OCI-LY1 (cell line): ENCODE data around the gene POLE2.

Experiments
- H2AFZ ChIP-seq: fragments of 200-600 bp; sonication (generic), shearing (Covaris generic); 2 replicates; pipeline ENCODE4 v1.6.0; 2014; ENCODE audit warnings: antibody characterized with exemption, mild to moderate bottlenecking, low read length
- H3F3A ChIP-seq: fragments of 200-600 bp; sonication (generic), shearing (Covaris generic); 2 replicates; pipeline ENCODE4 v1.6.0; 2014; ENCODE audit warnings: mild to moderate bottlenecking, antibody characterized with exemption, low read length, moderate library complexity; ENCODE audit not compliant: insufficient read depth
- H3K27ac ChIP-seq: fragments of 200-600 bp; sonication (generic); 2 replicates; pipeline ENCODE4 v1.5.1; 2014; ENCODE audit warnings: low read length, mixed run types, mild to moderate bottlenecking, low read depth; ENCODE audit not compliant: poor library complexity, severe bottlenecking
- H3K27me3 ChIP-seq: fragments of 200-600 bp; sonication (generic); 2 replicates; pipeline ENCODE4 v1.6.0; 2014; ENCODE audit warnings: antibody characterized with exemption, mild to moderate bottlenecking, low read length, moderate library complexity; ENCODE audit not compliant: insufficient read depth
- H3K36me3 ChIP-seq: fragments of 200-600 bp; sonication (generic); 2 replicates; pipeline ENCODE4 v1.6.1; 2014; ENCODE audit warnings: mild to moderate bottlenecking, antibody characterized with exemption, low read length, moderate library complexity, mixed read lengths; ENCODE audit not compliant: insufficient read depth
- H3K4me1 ChIP-seq: fragments of 200-600 bp; sonication (generic); 2 replicates; pipeline ENCODE4 v1.5.1; 2014; ENCODE audit warnings: mild to moderate bottlenecking, low read length, moderate library complexity; ENCODE audit not compliant: insufficient read depth, severe bottlenecking
- H3K4me2 ChIP-seq: fragments of 200-600 bp; sonication (generic), shearing (Covaris generic); 2 replicates; pipeline ENCODE4 v1.6.1; 2014; ENCODE audit warnings: low read length
- H3K4me3 ChIP-seq: fragments of 200-600 bp; sonication (generic); 2 replicates; pipeline ENCODE4 v1.5.1; 2014; ENCODE audit warnings: low read length, low read depth, mild to moderate bottlenecking, mixed read lengths; ENCODE audit not compliant: poor library complexity, severe bottlenecking
- H3K79me2 ChIP-seq: fragments of 200-600 bp; shearing (Covaris generic); 2 replicates; pipeline ENCODE4 v1.6.1; 2016; ENCODE audit warnings: mixed run types, low read length, mixed read lengths; ENCODE audit not compliant: insufficient read depth
- H3K9ac ChIP-seq: fragments of 200-600 bp; sonication (generic), shearing (Covaris generic); 2 replicates; pipeline ENCODE4 v1.6.1; 2014; ENCODE audit warnings: mild to moderate bottlenecking, low read length, mixed read lengths
- H3K9me2 ChIP-seq: fragments of 200-600 bp; sonication (generic), shearing (Covaris generic); 2 replicates; pipeline ENCODE4 v1.6.1; 2014; ENCODE audit warnings: low read depth, mild to moderate bottlenecking, low read length, mixed read lengths
- H3K9me3 ChIP-seq: fragments of 200-600 bp; shearing (Covaris generic); 2 replicates; pipeline ENCODE4 v1.6.1; 2014; ENCODE audit warnings: low read length, mixed read lengths
- H4K20me1 ChIP-seq: fragments of 200-600 bp; sonication (generic), shearing (Covaris generic); 2 replicates; pipeline ENCODE4 v1.6.0; 2016; ENCODE audit warnings: mild to moderate bottlenecking, low read length; ENCODE audit not compliant: insufficient read depth
- EZH2 ChIP-seq: fragments of 200-600 bp; sonication (generic), shearing (Covaris generic); IDR thresholded peaks from 2 replicates; pipeline ENCODE4 v1.8.0; 2017; ENCODE audit warnings: borderline replicate concordance, mixed run types, mild to moderate bottlenecking, antibody characterized with exemption, low read length, moderate library complexity, mixed read lengths
- TF ChIP-seq, protein P1 (sequence below): fragments of 200-600 bp; sonication (generic), shearing (Covaris generic); IDR thresholded peaks from 2 replicates; pipeline ENCODE4 v1.5.1; 2017; ENCODE audit warnings: mild to moderate bottlenecking, antibody characterized with exemption, low read length, moderate library complexity, mixed read lengths

POLE2 gene

DNA sequence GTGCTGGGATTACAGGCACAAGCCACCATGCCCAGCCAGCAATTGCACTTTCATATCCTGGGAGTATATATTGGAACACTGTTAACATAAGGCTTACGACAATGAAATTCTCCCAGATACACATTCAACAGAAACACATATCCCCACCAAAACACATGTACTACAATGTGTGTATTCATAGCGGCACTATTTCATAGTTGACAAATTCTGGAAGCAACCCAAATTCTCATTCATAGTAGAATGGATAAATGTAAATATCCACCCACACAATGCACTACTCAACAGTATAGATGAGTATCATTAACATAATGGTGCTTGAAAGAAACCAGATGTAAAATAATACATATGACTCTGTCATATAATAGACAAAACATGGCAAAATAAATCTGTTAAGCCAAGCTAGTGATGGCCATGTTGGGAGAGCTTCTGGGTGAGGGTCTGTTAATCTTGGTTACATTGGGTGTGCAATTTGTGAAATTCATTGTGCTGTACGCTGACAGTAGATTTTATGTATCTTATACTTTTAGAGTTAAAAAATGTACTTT lies 50.4 kb downstream of the POLE2 start:
- no peaks in the 10 kb centered on the region for H3K9me3 ChIP-seq
- H4K20me1 ChIP-seq: no peaks in the 10 kb centered on the region
- H3K27me3 ChIP-seq: no peaks in the 10 kb centered on the region
- H3K4me2 ChIP-seq: no peak overlapping the region
- H3F3A ChIP-seq: no peaks in the 10 kb centered on the region
- H3K4me3 ChIP-seq: no peak overlapping the region
- peaks cover 34% of the 10 kb centered on the region; the same call in 1 of the 2 replicates for H3K36me3 ChIP-seq
- no peaks in the 10 kb centered on the region for H3K9me2 ChIP-seq
- peaks cover 32% of the 10 kb centered on the region for H3K4me1 ChIP-seq
- H3K79me2 ChIP-seq: peaks cover 17% of the 10 kb centered on the region
- H2AFZ ChIP-seq: no peak overlapping the region
- H3K9ac ChIP-seq: no peak overlapping the region
- no peak for TF ChIP-seq EZH2
- TF ChIP-seq, protein P1, sequence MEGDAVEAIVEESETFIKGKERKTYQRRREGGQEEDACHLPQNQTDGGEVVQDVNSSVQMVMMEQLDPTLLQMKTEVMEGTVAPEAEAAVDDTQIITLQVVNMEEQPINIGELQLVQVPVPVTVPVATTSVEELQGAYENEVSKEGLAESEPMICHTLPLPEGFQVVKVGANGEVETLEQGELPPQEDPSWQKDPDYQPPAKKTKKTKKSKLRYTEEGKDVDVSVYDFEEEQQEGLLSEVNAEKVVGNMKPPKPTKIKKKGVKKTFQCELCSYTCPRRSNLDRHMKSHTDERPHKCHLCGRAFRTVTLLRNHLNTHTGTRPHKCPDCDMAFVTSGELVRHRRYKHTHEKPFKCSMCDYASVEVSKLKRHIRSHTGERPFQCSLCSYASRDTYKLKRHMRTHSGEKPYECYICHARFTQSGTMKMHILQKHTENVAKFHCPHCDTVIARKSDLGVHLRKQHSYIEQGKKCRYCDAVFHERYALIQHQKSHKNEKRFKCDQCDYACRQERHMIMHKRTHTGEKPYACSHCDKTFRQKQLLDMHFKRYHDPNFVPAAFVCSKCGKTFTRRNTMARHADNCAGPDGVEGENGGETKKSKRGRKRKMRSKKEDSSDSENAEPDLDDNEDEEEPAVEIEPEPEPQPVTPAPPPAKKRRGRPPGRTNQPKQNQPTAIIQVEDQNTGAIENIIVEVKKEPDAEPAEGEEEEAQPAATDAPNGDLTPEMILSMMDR: no peak
- no peak overlapping the region for H3K27ac ChIP-seq

DNA sequence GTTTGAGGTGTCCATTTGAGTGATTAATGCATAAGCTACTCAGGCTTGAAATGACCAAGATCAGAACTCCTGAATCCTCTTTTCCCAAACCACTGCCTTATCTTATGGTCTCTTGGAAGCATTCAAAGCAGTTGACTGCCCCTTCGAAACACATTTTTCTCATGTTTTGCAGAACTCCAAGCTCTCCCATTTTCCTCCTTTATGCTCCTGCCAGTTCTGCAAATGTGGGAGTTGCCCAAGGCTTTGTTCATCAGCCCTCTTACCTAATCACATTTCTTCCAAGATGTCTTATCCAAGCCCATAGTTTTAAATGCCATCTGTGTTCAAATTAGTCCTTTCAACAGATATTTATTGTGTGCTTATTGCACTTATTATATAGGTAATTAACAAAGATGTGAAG lies 51.1 kb downstream of the POLE2 start:
- Histone ChIP-seq H3F3A (no peaks in the 10 kb centered on the region), H3K9ac (no peak overlapping the region), H3K36me3 (peaks cover 34% of the 10 kb centered on the region; the same call in 1 of the 2 replicates), H3K9me3 (no peaks in the 10 kb centered on the region), H3K4me1 (peaks cover 33% of the 10 kb centered on the region), H3K4me3 (no peak overlapping the region), H3K9me2 (no peaks in the 10 kb centered on the region), H3K27ac (no peak overlapping the region), H3K4me2 (peak overlapping the region; percentile 89; the same call in 1 of the 2 replicates), H4K20me1 (no peaks in the 10 kb centered on the region), H3K79me2 (peaks cover 23% of the 10 kb centered on the region), H2AFZ (no peak overlapping the region), H3K27me3 (no peaks in the 10 kb centered on the region)
- TF ChIP-seq, protein P1: no peak
- TF ChIP-seq EZH2: no peak

DNA sequence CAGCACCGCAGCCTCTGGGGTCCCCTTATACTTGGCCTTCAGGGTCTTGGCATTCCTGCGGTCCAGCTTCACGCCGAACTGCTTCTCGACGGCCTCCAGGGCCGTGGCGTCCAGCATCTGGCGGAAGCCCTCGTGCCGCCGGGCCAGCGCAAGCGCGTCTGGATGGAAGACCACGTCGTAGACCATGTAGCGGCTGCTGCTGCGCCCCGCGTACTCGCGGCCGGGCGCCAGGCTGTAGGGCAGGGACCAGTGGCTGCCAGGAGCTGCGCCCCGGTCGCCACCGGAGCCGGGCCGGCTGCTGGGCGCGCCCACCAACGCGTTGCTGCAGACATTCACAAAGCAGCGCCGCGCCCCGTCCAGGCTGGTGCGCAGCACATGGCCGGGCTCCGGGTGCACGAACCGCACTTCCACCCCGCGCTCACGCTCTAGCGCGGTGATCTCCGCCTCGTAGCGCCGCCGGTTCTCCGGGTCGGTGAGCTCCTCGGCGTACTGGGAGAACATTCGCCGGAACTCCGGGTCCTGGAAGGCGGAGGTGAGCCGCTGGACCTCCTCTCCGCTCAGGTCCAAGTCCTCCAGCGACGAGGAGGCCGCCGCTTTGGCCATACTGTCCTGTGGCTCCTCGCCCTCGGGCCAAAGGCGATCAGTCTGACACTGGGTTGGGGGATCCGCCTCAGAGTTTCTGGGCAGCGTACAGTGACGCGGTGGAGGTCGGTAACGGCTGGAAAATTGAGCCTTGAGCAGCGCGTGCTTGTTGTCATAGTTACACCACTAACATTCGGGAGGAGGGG lies 53.3 kb downstream of the POLE2 start, which contains the start of gene DNAAF2:
DNAAF2 (minus strand) TSS at position 698 of the 788 bp plus-strand sequence; CDS start at position 603, 95 bp downstream.
- Histone ChIP-seq H3K79me2 (peaks cover 32% of the 10 kb centered on the region), H3F3A (no peaks in the 10 kb centered on the region), H3K9me3 (no peaks in the 10 kb centered on the region), H3K27ac (peak within 1 kb of the TSS; percentile 84), H3K36me3 (peaks cover 33% of the 10 kb centered on the region), H3K4me2 (peak within 1 kb of the TSS; percentile 89), H3K27me3 (no peaks in the 10 kb centered on the region), H2AFZ (no peak within 1 kb of the TSS), H3K4me1 (peaks cover 26% of the 10 kb centered on the region), H4K20me1 (no peaks in the 10 kb centered on the region), H3K4me3 (peak within 1 kb of the TSS; percentile 88), H3K9me2 (no peaks in the 10 kb centered on the region), H3K9ac (peak within 1 kb of the TSS; percentile 87)
- TF ChIP-seq, protein P1: no peak
- no peak for TF ChIP-seq EZH2
